GM12873 (cell line): ENCODE data around the gene ARHGEF28.

Source experiments
- TF ChIP-seq, protein P1 (sequence below): IDR thresholded peaks from 2 replicates; pipeline ENCODE4 v1.5.1; 2012; ENCODE audit warnings: low read depth, mild to moderate bottlenecking, moderate library complexity, low read length, control low read depth; ENCODE audit not compliant: insufficient read depth; ENCODE audit errors: missing control alignments

Gene ARHGEF28

DNA sequence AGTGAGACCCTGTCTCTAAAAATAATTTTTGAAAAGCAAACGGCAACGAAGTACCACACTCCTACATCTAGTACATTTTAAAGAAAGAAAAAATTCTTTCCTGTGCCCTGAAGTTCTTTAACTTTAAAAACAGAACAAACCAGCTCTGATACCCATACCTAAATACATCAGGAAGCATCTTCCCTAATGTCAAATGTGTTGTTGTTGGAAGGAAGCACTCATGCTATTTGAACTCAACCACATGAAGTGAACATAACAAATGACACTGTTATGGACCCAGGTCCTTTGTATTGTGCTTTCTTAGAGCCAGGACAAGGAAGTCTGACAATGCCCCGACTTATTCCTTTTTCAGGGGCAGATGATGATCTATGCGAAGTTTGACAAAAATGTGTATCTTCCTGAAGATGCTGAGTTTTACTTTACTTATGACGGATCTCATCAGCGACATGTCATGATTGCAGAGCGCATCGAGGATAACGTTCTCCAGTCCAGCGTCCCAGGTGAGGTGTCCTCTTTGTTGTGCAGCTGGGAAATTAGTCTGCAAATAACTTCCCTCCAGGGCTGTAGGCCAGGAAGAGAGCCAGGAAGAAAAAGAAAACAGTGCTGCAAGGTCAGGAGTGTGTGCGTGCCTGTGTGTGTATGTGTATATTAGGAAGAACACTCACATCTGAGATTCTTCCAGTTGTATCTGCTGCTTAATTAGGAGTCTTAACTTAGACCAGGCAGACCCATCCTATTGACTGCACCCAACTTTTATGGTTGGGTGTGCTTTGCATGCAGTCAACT lies 123.7 kb downstream of the ARHGEF28 start:
- TF ChIP-seq, protein P1, sequence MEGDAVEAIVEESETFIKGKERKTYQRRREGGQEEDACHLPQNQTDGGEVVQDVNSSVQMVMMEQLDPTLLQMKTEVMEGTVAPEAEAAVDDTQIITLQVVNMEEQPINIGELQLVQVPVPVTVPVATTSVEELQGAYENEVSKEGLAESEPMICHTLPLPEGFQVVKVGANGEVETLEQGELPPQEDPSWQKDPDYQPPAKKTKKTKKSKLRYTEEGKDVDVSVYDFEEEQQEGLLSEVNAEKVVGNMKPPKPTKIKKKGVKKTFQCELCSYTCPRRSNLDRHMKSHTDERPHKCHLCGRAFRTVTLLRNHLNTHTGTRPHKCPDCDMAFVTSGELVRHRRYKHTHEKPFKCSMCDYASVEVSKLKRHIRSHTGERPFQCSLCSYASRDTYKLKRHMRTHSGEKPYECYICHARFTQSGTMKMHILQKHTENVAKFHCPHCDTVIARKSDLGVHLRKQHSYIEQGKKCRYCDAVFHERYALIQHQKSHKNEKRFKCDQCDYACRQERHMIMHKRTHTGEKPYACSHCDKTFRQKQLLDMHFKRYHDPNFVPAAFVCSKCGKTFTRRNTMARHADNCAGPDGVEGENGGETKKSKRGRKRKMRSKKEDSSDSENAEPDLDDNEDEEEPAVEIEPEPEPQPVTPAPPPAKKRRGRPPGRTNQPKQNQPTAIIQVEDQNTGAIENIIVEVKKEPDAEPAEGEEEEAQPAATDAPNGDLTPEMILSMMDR, result no peak

DNA sequence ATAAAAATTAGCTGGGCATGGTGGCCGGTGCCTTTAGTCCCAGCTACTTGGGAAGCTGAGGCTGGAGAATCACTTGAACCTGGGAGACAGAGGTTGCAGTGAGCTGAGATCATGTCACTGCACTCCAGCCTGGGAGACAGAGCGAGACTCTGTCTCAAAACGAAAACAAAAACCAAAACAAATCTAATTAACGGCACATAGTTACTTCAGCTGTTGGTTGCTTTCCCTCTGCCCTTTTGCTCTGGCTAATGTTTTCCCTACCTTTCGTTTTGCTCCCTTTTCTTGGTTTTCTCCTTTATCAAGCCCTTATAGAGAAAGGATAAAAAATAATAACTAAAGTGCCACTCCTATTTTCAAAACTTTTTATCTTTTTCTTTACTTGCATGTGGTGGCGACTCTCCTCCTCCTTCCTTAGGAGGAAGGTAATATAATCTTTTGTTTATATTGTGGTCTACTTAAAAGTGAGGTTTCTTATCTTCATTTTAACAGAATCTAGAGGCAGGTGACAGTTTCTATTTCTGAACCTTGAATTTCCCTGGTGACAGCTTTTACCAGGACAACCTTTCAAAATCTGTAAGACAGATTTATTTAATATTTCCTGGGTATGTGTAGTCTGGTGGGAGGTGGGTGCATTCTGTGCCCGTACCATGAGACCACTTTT lies 125.4 kb downstream of the ARHGEF28 start:
- TF ChIP-seq, protein P1, result no peak

DNA sequence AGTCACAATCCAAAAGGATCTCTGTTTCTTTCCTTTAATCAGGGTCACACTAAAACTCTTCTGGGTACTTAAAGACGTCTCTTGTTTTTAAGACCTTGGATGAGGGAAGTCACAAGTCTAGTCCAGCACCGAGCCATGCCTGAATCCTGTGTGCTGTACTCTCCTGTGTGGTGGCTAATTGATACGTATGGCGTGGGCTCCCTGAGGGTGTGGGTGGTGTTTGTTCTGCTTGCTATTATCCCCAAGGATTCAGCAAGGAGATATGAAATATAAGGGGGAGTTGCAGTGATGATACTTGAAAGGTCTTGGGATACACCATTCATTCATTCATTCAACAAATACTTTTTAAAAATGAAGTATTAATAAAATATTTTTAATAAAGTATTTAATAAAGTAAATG lies 128.3 kb downstream of the ARHGEF28 start:
- TF ChIP-seq, protein P1, result no peak

DNA sequence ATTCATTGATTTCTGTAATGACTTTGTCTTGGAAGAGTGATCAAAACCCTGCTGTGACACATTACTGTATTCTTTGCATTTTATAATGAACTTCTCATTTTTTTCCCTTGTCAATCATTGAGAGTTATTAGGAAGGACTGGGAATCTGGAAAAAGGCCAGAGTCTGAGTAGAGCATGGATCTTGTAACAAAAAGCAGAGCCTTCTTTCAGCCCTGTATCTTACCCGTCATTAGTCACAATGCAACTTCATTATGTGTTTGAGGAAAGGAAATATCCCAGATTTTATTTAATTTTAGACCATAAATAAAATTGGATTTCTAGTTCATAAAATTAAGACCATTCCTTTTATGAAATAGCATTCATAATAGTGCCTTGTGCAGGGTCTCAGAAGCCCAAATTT lies 131.4 kb downstream of the ARHGEF28 start:
- TF ChIP-seq, protein P1, result no peak

DNA sequence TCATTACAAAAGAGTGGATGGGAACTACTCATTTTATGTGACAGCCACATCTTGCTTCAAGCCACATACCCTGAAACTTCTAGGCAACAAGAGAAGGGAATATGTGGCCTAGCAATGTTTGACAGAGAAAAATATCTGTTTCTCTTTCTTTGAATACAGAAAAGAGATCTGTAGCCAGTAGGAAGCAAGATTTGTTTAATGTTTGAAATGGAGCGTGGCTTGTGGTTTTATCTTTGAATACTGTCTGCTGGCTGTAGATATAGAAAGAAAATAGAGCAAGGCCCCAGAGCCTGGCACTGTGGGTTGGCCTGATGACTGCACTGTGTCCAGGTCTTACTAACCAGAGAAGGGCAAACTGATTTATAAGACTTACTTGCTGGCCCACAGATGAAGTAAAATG lies 133.8 kb downstream of the ARHGEF28 start:
- TF ChIP-seq, protein P1, result no peak

DNA sequence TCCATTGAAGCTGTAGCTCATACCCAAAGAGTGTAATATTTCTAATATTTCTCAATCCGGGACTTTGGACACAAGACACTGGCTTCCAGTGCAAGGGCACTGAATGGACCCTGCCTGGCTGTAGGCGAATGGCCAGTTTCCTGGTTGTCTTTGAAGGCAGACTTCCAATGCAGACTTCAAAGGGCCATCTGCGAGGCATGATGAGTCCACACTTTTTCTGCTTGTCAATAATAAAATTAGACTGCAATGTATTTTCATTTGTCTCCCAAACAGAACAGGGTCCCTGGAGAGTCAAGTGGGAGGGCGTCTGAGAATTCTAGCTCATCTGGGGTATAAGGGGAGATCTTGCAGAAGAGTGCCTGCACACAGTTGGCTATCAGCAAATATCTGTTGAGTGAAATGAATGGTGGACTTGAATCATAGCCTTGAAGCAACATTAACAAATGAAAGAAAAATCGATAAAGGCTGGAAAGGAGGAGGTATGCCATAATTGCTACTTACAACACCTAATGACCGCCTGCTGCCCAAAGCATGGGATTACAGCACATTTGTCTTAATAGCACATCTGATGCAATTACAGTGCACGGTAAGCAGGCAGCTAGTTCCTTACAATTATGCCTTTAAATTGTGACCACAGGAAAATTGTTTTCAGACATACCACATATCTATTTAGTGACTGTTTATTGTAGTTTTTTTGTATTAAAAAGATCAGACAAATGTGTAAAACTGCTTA lies 137.5 kb downstream of the ARHGEF28 start:
- TF ChIP-seq, protein P1, result no peak

DNA sequence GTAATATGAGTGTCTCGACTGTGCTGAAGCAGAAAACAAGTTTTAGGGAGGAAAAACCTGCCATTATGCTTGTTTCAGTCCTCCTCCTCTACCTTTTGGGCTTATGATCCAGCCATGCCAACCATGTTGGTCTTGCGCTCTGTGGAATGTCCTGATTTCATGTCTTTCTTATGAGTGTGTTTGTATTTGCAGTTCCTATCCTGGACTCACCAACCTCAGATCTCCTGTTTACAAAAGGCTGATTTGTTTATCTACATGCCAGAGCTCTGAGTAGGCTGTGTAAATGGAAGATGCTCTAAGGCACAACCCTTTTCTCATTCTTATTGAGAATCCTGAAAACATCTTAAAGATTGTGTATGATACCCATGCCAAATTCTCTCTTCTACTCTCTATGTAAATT lies 138.6 kb downstream of the ARHGEF28 start:
- TF ChIP-seq, protein P1, result no peak
